HEK293T (cell line): Measurements from ENCODE around the gene TPX2.

Source experiments
- CTCF ChIA-PET: fragments of 350-600 bp; formaldehyde crosslinking; extraction: SDS; loops from one replicate; lab custom pipeline; 2021; ENCODE audit warnings: antibody characterized with exemption, inconsistent platforms; lab: Yijun Ruan, JAX
- POLR2A ChIA-PET: fragments of 350-600 bp; formaldehyde crosslinking; extraction: SDS; loops from one replicate; lab custom pipeline; 2020; ENCODE audit warnings: antibody characterized with exemption, inconsistent platforms; lab: Yijun Ruan, JAX
- DNase-seq: peaks from one replicate; pipeline ENCODE4 v3.0.0; 2012; ENCODE audit warnings: mixed read lengths; ENCODE audit errors: extremely low spot score
- ARNT ChIP-seq: fragments of 450-650 bp; IDR thresholded peaks from 2 replicates; pipeline ENCODE4 v1.6.1; 2017; ENCODE audit warnings: mild to moderate bottlenecking
- BHLHE40 ChIP-seq: fragments of 450-650 bp; IDR thresholded peaks from 2 replicates; pipeline ENCODE4 v1.6.1; 2016; ENCODE audit warnings: mild to moderate bottlenecking, moderate library complexity, borderline replicate concordance
- CTBP1 ChIP-seq: fragments of 450-650 bp; IDR thresholded peaks from 2 replicates; pipeline ENCODE4 v1.6.1; 2016; ENCODE audit warnings: borderline replicate concordance
- ELF4 ChIP-seq: fragments of 450-650 bp; IDR thresholded peaks from 2 replicates; pipeline ENCODE4 v1.6.1; 2017; ENCODE audit warnings: antibody characterized with exemption
- FOXA1 ChIP-seq: fragments of 450-650 bp; IDR thresholded peaks from 2 replicates; pipeline ENCODE4 v1.6.1; 2016; ENCODE audit warnings: mild to moderate bottlenecking
- FOXK2 ChIP-seq: fragments of 450-650 bp; IDR thresholded peaks from 2 replicates; pipeline ENCODE4 v1.6.1; 2016; ENCODE audit warnings: mild to moderate bottlenecking
- FOXM1 ChIP-seq: fragments of 450-650 bp; IDR thresholded peaks from 2 replicates; pipeline ENCODE4 v1.6.1; 2017; ENCODE audit warnings: mild to moderate bottlenecking, borderline replicate concordance
- HDGF ChIP-seq: fragments of 450-650 bp; IDR thresholded peaks from 2 replicates; pipeline ENCODE4 v1.6.1; 2017; ENCODE audit warnings: antibody characterized with exemption, borderline replicate concordance
- L3MBTL2 ChIP-seq: fragments of 450-650 bp; conservative IDR thresholded peaks from 2 replicates; pipeline ENCODE4 v1.6.1; 2016; ENCODE audit warnings: mild to moderate bottlenecking
- LEF1 ChIP-seq: fragments of 450-650 bp; IDR thresholded peaks from 2 replicates; pipeline ENCODE4 v1.6.1; 2017; ENCODE audit warnings: mild to moderate bottlenecking, borderline replicate concordance
- NFRKB ChIP-seq: fragments of 450-650 bp; IDR thresholded peaks from 2 replicates; pipeline ENCODE4 v1.6.1; 2016; ENCODE audit warnings: mild to moderate bottlenecking, moderate library complexity
- SP1 ChIP-seq: fragments of 450-650 bp; IDR thresholded peaks from 2 replicates; pipeline ENCODE4 v1.6.1; 2017
- SUZ12 ChIP-seq: fragments of 450-650 bp; IDR thresholded peaks from 2 replicates; pipeline ENCODE4 v1.6.1; 2016; ENCODE audit warnings: mild to moderate bottlenecking
- TARDBP ChIP-seq: fragments of 450-650 bp; IDR thresholded peaks from 2 replicates; pipeline ENCODE4 v1.6.1; 2016
- ZNF384 ChIP-seq: fragments of 450-650 bp; IDR thresholded peaks from 2 replicates; pipeline ENCODE4 v1.6.1; 2016
- TF ChIP-seq, protein P1 (sequence below): fragments of 450-650 bp; IDR thresholded peaks from 2 replicates; pipeline ENCODE4 v1.6.1; 2016

Gene TPX2

DNA sequence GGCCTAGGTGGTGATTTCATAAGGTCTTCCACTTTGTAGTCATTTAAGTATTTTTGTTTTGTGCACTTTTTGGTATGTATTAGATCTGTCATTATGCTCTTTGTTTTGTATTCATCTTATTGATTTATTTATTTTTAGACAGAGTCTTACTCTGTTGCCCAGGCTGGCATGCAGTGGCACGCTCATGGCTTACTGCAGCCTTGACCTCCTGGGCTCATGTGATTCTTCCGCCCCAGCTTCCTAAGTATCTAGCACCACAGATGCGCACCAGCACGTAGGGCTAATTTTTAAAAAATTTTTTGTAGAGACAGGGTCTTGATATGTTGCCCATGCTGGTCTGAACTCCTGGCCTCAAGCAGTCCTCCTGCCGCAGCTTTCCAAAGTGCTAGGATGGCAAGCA lies 30.6 kb downstream of the TPX2 start:
- POLR2A ChIA-PET, result no interaction called here
- CTCF ChIA-PET, result no interaction called here
- DNase-seq, result no peak
- no peak for TF ChIP-seq ELF4
- TF ChIP-seq L3MBTL2, result no peak

DNA sequence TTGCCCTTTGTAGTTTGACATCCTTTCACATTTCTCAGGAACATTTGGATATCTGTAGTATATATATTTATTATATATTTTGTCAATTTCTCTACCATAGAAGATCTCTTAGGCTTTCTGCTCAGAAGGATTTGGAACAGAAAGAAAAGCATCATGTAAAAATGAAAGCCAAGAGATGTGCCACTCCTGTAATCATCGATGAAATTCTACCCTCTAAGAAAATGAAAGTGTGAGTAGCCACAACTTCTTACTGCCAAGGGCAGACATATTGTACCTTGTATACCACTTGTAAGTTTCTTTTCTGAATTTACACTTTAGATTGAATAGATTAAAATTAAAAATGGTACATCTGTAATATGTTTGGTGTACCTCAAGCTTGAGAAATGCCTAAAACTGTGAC lies 31.2 kb downstream of the TPX2 start:
- TF ChIP-seq BHLHE40 (no peak), HDGF (no peak), SP1 (no peak), FOXA1 (no peak), SUZ12 (no peak), NFRKB (no peak), ARNT (no peak), LEF1 (no peak), ELF4 (no peak), ZNF384 (no peak), L3MBTL2 (no peak), TARDBP (no peak)
- TF ChIP-seq, protein P1, sequence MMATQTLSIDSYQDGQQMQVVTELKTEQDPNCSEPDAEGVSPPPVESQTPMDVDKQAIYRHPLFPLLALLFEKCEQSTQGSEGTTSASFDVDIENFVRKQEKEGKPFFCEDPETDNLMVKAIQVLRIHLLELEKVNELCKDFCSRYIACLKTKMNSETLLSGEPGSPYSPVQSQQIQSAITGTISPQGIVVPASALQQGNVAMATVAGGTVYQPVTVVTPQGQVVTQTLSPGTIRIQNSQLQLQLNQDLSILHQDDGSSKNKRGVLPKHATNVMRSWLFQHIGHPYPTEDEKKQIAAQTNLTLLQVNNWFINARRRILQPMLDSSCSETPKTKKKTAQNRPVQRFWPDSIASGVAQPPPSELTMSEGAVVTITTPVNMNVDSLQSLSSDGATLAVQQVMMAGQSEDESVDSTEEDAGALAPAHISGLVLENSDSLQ, result no peak
- DNase-seq, result no peak
- ChIA-PET CTCF (no interaction called here), POLR2A (no interaction called here)

DNA sequence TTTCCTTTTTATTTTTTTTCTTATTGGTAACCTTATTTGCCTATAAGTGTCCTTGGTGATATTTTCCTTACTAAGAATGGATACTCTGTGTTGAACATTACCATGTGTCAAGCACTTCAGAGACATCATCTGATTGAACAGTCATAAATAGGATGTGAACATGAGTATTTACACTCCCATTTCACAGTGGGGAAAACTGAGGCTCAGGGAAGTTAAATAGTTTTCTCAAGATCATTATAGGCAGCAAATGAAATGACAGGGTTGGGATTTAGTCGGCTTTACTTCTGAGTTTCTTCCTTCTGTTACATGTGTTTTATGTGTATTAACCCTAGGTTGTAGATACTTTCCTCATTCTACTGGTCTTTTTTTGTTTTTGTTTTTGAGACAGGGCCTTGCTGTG lies 35.3 kb downstream of the TPX2 start:
- DNase-seq, result no peak
- ChIA-PET CTCF (no interaction called here), POLR2A (no interaction called here)
- TF ChIP-seq FOXK2 (no peak), ZNF384 (no peak), ARNT (no peak), FOXM1 (no peak), SUZ12 (no peak), ELF4 (no peak), BHLHE40 (no peak), TARDBP (no peak), FOXA1 (no peak), CTBP1 (no peak), L3MBTL2 (no peak), LEF1 (no peak), HDGF (no peak), SP1 (no peak), NFRKB (no peak)
- TF ChIP-seq, protein P1, result no peak

DNA sequence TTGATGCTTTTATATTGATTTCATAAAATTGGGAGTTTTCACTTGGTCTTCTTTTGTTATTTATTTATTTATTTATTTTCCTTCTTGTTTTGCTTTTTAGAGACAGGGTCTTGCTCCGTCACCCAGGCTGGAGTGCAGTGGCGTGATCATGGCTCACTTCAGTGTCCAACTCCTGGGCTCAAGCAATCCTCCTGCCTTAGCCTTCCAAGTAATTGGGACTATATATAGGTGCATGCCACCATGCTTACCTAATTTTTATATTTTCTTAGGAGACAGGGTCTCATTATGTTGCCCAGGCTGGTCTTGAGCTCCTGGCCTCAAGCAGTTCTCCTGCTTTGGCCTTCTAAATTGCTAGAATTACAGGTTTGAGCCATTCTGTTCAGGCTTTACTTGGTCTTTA lies 41.7 kb downstream of the TPX2 start:
- POLR2A ChIA-PET, result no interaction called here
- CTCF ChIA-PET, result no interaction called here
- no peak for TF ChIP-seq TARDBP
- TF ChIP-seq ARNT, result no peak
- TF ChIP-seq FOXA1, result no peak
- TF ChIP-seq, protein P1, result no peak
- TF ChIP-seq ZNF384, result no peak
- no peak for TF ChIP-seq HDGF

DNA sequence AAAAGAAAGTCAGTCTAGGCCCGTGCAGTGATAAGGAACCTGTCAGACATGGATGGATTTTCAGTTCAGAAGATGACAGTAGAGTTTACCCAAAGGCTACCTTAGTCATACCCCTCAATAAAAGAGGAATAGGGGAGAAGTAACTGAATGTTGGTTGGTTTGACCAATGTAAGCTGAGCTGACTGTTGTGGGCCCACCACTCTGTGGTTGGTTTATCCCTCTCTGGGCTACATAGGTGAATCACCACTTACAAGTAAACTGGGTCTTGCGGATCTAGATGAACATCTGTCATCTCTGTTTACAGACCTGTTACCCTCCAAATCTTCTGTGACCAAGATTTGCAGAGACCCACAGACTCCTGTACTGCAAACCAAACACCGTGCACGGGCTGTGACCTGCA lies 42.9 kb downstream of the TPX2 start:
- ChIA-PET POLR2A (no interaction called here), CTCF (no interaction called here)
- TF ChIP-seq L3MBTL2 (no peak), FOXM1 (no peak), ARNT (no peak), SP1 (no peak), ZNF384 (no peak), TARDBP (no peak), NFRKB (no peak), ELF4 (no peak), HDGF (no peak), LEF1 (no peak), SUZ12 (no peak), FOXK2 (no peak), FOXA1 (no peak), BHLHE40 (no peak)
- TF ChIP-seq, protein P1, result no peak

More for the DNA sequence above, 41.7 kb downstream of the TPX2 start:
- no peak for DNase-seq

DNA sequence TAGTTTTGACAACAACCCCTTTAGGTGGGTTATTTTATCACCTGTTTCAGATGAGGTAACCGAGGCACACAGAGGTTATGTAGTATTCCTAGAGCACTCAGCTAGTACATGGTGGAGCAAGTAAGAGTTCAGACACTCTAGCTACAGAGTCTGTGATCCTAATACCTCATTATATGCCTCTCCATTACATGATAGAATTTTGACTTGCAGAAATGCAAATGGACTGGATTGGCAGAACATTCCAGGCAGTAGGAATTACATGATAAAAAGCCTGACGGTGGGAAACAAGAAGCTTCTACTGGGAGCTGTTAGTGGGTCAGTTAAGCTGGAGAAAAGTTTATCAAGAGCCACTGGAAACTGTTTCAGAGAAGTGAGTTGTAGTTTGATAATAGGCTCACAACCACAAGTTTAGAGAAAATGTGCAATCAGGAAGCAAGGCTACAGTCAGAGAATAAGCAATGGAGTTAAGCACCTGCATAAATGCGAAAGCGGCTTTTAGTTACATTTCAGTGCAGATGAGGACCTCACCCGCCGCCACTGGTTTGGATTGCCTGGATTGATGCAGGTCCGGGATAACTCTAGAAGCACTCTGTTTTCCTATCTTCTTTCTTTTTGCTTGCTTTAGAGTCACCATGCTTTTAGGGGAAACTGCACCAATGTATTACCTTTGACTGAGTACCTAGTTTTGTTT lies 45.4 kb downstream of the TPX2 start:
- DNase-seq, result no peak
- POLR2A ChIA-PET, result no interaction called here
- CTCF ChIA-PET, result no interaction called here
- TF ChIP-seq L3MBTL2, result no peak
- no peak for TF ChIP-seq CTBP1
- TF ChIP-seq ZNF384, result no peak
- TF ChIP-seq ELF4, result no peak
- TF ChIP-seq HDGF, result no peak
- no peak for TF ChIP-seq FOXA1
- no peak for TF ChIP-seq NFRKB
- no peak for TF ChIP-seq ARNT
- no peak for TF ChIP-seq SUZ12

More for the DNA sequence above, 42.9 kb downstream of the TPX2 start:
- DNase-seq, result no peak
